KOPT-K1 (cell line): Measurements from ENCODE around the gene CLEC16A.
A peak's percentile ranks its signal among the peaks of the same experiment; 100 is the strongest.

Experiments
- H3K27ac ChIP-seq: fragments of 200-600 bp; sonication (generic); 2 replicates; pipeline ENCODE4 v1.5.1; 2016; ENCODE audit warnings: antibody characterized with exemption, mild to moderate bottlenecking, low read depth, low read length; ENCODE audit not compliant: poor library complexity, severe bottlenecking
- H3K36me3 ChIP-seq: fragments of 200-600 bp; sonication (generic); 2 replicates; pipeline ENCODE4 v1.5.1; 2017; ENCODE audit warnings: antibody characterized with exemption, mild to moderate bottlenecking, low read length, moderate library complexity; ENCODE audit not compliant: insufficient read depth
- H3K9me3 ChIP-seq: fragments of 200-600 bp; sonication (generic); 2 replicates; pipeline ENCODE4 v1.5.1; 2017; ENCODE audit warnings: antibody characterized with exemption, low read length, mild to moderate bottlenecking; ENCODE audit not compliant: insufficient read depth, poor library complexity, severe bottlenecking

CLEC16A gene

GRCh38 chr16:11060842-11061241, 116.5 kb downstream of the CLEC16A start:
- no peaks in the 10 kb centered on the region for H3K9me3 ChIP-seq
- peak overlapping the region; percentile 55 for H3K27ac ChIP-seq
- H3K36me3 ChIP-seq = peaks cover 38% of the 10 kb centered on the region

- Histone ChIP-seq H3K27ac (peak overlapping the region; percentile 55), H3K36me3 (peaks cover 43% of the 10 kb centered on the region), H3K9me3 (no peaks in the 10 kb centered on the region)
Measured at GRCh38 chr16:11061629-11062270, 117.4 kb downstream of the CLEC16A start.

GRCh38 chr16:11063448-11064201, 119.3 kb downstream of the CLEC16A start:
- H3K27ac ChIP-seq = peak overlapping the region; percentile 56
- no peaks in the 10 kb centered on the region for H3K9me3 ChIP-seq

GRCh38 chr16:11064202-11064540, 119.8 kb downstream of the CLEC16A start:
- H3K36me3 ChIP-seq = peaks cover 43% of the 10 kb centered on the region
- H3K9me3 ChIP-seq = no peaks in the 10 kb centered on the region
- peak overlapping the region; percentile 56 for H3K27ac ChIP-seq

More at GRCh38 chr16:11063448-11064201, 119.3 kb downstream of the CLEC16A start:
- H3K36me3 ChIP-seq = peaks cover 43% of the 10 kb centered on the region

GRCh38 chr16:11064851-11065250, 120.5 kb downstream of the CLEC16A start:
- peak overlapping the region; percentile 49 for H3K27ac ChIP-seq
- peaks cover 43% of the 10 kb centered on the region for H3K36me3 ChIP-seq
- H3K9me3 ChIP-seq = no peaks in the 10 kb centered on the region

GRCh38 chr16:11066261-11066870, 122.0 kb downstream of the CLEC16A start:
- no peaks in the 10 kb centered on the region for H3K9me3 ChIP-seq
- peaks cover 35% of the 10 kb centered on the region for H3K36me3 ChIP-seq
- peak overlapping the region; percentile 49 for H3K27ac ChIP-seq

- H3K27ac ChIP-seq = peak overlapping the region; percentile 49
- H3K9me3 ChIP-seq = no peaks in the 10 kb centered on the region
- peaks cover 29% of the 10 kb centered on the region for H3K36me3 ChIP-seq
Measured at GRCh38 chr16:11067266-11067665, 122.9 kb downstream of the CLEC16A start.

- peaks cover 29% of the 10 kb centered on the region for H3K36me3 ChIP-seq
- H3K9me3 ChIP-seq = no peaks in the 10 kb centered on the region
- H3K27ac ChIP-seq = peak overlapping the region; percentile 49
Measured at GRCh38 chr16:11067697-11068141, 123.4 kb downstream of the CLEC16A start.

- Histone ChIP-seq H3K27ac (peak overlapping the region; percentile 68), H3K36me3 (no peaks in the 10 kb centered on the region), H3K9me3 (no peaks in the 10 kb centered on the region)
Measured at GRCh38 chr16:11071829-11072228, 127.5 kb downstream of the CLEC16A start.

- H3K9me3 ChIP-seq = no peaks in the 10 kb centered on the region
- peak overlapping the region; percentile 68 for H3K27ac ChIP-seq
- H3K36me3 ChIP-seq = no peaks in the 10 kb centered on the region
Measured at GRCh38 chr16:11072420-11073153, 128.2 kb downstream of the CLEC16A start.

GRCh38 chr16:11073407-11073999, 129.1 kb downstream of the CLEC16A start:
- Histone ChIP-seq H3K27ac (peak overlapping the region; percentile 68), H3K9me3 (no peaks in the 10 kb centered on the region), H3K36me3 (no peaks in the 10 kb centered on the region)

- Histone ChIP-seq H3K27ac (peak overlapping the region; percentile 68), H3K9me3 (no peaks in the 10 kb centered on the region), H3K36me3 (no peaks in the 10 kb centered on the region)
Measured at GRCh38 chr16:11074131-11074530, 129.8 kb downstream of the CLEC16A start.

- H3K27ac ChIP-seq = peak overlapping the region; percentile 68
Measured at GRCh38 chr16:11075163-11075562, 130.8 kb downstream of the CLEC16A start.

GRCh38 chr16:11076259-11077018, 132.1 kb downstream of the CLEC16A start:
- Histone ChIP-seq H3K27ac (peak overlapping the region; percentile 68), H3K9me3 (no peaks in the 10 kb centered on the region), H3K36me3 (peaks cover 15% of the 10 kb centered on the region; the same call in 1 of the 2 replicates)

More at GRCh38 chr16:11075163-11075562, 130.8 kb downstream of the CLEC16A start:
- Histone ChIP-seq H3K9me3 (no peaks in the 10 kb centered on the region), H3K36me3 (peaks cover 4% of the 10 kb centered on the region; the same call in 1 of the 2 replicates)
